GM13976 (cell line): ENCODE results near the gene POLDIP3.

ENCODE experiments used
- DNase-seq: peaks from one replicate; pipeline ENCODE4 v3.0.0; 2012; ENCODE audit warnings: low spot score
- in situ Hi-C: fragments of 300-500 bp; cut with MboI; formaldehyde crosslinking; loops from one replicate; pipeline ENCODE4 v1.12.0; 2022; ENCODE audit warnings: low sequenced_read_pairs, mixed read lengths, inconsistent platforms; ENCODE audit not compliant: unreplicated experiment
- TF ChIP-seq, protein P1 (sequence below): IDR thresholded peaks from 2 replicates; pipeline ENCODE4 v1.5.1; 2012; ENCODE audit warnings: borderline replicate concordance, mild to moderate bottlenecking; ENCODE audit not compliant: insufficient read depth; ENCODE audit errors: extremely low read depth, missing control alignments, control extremely low read depth

POLDIP3 gene

DNA sequence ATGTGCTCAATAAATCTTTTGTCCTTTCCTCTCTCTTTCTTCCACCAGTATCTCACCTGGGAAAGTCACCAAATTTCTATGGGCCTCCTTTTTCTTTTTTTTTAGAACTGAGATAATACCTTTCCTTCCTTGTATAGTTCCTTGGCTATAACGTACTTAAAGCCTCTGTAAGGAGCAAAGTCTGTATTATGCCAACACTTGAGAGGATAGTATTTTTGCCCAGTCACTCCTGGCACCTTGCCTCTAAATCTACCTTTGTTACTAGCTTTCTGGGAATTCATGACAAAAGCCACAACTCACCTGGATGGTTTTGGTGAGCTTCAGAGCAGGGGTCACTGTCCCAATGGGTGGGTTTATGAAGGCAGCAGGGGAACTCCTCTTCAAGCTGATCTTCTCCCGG is 12.2 kb downstream of the POLDIP3 start:
- in situ Hi-C loops: no loop called here
- no peak for DNase-seq
- TF ChIP-seq, protein P1, sequence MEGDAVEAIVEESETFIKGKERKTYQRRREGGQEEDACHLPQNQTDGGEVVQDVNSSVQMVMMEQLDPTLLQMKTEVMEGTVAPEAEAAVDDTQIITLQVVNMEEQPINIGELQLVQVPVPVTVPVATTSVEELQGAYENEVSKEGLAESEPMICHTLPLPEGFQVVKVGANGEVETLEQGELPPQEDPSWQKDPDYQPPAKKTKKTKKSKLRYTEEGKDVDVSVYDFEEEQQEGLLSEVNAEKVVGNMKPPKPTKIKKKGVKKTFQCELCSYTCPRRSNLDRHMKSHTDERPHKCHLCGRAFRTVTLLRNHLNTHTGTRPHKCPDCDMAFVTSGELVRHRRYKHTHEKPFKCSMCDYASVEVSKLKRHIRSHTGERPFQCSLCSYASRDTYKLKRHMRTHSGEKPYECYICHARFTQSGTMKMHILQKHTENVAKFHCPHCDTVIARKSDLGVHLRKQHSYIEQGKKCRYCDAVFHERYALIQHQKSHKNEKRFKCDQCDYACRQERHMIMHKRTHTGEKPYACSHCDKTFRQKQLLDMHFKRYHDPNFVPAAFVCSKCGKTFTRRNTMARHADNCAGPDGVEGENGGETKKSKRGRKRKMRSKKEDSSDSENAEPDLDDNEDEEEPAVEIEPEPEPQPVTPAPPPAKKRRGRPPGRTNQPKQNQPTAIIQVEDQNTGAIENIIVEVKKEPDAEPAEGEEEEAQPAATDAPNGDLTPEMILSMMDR: no peak

DNA sequence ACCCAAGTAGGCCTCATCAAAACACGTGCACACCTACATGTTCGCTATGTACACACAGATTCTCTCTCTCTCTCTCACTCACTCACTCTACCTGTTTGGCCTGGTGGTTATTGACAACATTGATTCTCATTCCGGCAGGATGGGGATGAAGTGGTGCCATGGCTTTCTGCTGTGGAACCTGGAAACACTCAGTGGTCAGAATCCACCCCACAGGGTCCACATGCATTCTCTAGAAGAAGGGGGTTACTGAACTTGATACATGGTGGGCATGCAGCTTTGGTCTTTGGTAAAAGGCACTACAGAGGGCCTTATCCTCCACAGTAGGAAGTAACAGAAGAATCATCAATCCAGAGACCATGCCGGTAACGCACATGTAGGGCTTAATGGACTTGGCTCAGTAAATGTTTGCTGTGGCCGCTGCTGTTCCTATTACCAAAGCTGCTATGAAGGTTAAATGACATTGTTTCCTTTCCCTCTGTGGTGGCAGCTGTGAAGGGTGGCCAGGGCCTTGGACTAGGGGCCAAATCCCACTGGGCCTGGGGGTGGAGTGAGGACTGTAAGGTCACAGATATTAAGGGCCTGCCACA is 12.7 kb downstream of the POLDIP3 start:
- TF ChIP-seq, protein P1: no peak
- DNase-seq: no peak
- in situ Hi-C loops: no loop called here

DNA sequence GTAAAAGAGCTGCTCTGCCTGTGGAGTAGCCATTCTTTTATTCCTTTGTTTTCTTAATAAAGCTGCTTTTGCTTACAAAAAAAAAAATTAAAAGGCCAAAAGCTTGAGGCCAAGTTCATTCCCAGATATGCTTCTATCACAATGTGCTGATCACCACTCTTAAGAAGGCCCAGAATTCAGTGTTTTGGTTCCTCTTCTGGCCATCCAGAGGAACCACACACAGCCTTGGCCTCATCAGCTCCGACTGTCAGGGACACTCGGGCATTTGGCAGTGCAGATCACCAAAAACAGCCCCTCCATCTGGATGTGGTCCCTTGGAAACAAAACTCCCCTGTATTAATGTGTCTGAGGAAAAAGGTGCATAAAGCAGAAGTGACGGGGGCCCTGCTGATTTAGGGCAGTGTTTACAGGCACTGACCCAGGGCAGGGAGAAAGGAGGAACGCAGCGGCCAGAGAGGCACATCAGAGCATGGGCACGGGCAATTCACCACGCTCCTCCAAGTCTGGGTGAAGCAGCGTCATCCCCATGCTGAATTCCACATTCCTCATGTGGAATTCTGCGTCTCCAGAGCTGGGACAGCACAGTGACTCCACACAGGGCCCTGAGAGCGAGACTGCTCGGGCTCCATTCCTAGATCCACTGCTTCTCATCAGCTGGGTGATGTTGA is 17.7 kb downstream of the POLDIP3 start:
- in situ Hi-C loops: no loop called here
- no peak for DNase-seq
- TF ChIP-seq, protein P1: no peak

DNA sequence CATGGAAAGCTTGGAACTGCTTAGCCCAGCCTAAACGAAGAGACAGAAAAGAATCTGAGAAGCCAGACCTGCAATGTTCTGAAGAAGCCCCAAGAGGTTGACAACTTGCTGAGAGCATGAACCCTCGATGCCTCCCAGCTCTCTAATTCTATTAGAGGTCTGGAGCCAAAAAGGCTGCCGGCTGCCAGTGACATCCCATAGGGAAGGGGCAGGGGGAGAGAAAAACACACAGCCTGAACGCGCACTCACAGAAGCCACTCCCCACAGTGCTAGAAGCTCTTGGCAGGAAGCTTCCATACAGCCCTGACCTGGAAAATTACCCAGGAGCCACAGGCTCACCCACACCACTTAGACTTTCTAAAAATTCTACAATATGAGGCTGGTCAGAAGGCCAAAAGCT is 18.3 kb downstream of the POLDIP3 start:
- in situ Hi-C loops: no loop called here
- no peak for DNase-seq
- TF ChIP-seq, protein P1: no peak

DNA sequence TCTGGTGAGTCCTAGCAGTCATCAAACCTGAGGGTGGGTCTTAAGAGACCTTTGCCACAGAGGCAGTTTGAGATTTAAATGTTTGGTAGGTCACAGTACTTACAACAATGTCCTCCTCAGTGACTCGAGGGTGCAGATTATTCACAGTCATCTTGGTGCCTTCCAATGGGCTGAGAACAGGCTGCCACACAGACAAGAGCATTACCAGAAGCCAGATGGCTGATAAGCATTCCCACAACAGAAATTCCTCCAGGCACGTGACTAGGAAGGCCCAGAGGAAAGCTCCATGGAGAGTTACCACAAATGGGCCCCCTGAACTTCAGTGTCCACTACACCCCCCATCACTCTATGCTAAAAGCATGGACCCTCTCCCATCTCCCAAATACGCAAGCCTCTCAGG is 19.2 kb downstream of the POLDIP3 start:
- DNase-seq: no peak
- TF ChIP-seq, protein P1: no peak
- in situ Hi-C loops: no loop called here

DNA sequence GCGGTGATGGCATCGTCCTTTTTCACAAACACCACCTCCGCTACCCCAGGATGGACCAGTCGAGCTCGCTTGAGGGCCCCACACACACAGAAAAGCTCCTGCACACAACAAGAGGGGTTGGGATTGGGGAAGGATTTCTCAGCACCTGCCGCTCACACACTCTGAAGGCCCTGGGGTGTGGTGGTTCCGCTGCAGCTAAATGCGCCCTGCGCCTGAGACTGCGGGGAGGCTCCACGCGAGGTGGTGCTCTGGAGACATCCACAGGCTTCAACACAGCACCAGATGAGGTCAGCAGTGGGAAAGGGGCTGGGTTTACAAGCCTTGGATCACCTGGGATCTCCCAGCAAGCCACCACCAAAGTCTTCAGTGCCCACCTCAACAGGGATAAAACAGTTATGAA is 22.7 kb downstream of the POLDIP3 start:
- DNase-seq: no peak
- TF ChIP-seq, protein P1: no peak
- in situ Hi-C loops: no loop called here

DNA sequence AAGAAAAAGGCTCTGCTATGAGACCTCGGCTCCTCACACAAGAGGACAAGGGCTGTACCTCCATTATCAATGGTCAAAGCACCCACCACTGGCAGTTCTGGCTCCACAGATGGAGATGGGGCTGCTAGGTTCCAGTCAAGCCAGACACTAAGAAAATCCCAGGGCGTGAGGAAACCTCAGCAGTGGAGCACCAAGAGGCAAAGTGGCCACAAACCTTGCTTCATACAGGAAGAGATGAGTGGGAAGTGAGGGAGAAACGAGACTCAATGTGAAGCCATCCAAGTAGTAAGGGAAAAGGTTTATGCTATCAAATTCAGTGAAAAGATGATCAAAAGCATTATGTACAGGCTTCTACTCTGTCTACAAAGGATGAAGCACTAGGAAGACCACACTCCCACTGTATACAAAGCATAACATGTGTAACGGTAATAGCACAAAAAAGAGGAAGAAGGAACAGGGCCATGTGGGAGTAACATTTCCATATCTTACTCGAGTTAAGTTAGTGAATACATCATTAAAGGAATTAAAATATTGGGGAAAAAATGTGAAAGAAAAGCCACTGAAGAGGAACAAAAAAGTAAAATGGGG is 27.0 kb downstream of the POLDIP3 start:
- no peak for DNase-seq
- in situ Hi-C loops: no loop called here
- TF ChIP-seq, protein P1: no peak
